Measurements from ENCODE around the gene HS3ST5. TPM values are rescaled to one million over a fixed set of nuclear protein-coding genes. Genes with fewer than 3 reads are reported as not detected.

HS3ST5 gene
- total RNA-seq, 2 donors from 2014 or later = 0.31 to 2.0 TPM

DNA sequence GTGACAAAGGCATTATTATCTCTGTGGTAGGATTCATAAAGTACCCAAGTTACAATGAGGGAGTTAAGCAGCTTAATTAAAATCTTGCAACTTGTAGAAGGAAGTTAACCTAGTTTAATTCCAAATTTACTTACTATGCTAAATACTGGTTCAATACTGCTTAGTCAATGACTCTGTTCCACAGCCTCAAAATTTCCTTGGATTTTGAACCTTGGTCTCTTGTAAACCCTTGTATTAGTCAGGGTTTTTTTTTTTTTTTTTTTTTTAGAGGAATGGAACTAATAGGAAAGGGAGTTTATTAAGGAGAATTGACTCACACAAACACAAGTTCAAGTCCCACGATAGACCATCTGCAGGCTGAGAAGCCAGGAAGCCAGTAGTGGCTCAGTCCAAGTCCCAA, 163.4 kb downstream of the HS3ST5 start:
- peaks cover 11% of the 10 kb centered on the region for H3K4me1 Mint-ChIP-seq
- H3K27me3 Mint-ChIP-seq (ENCODE audit: insufficient read depth) = no peaks in the 10 kb centered on the region
- no peak overlapping the region for H3K27ac ChIP-seq (ENCODE audit: low read depth, low read length)
- H3K4me3 ChIP-seq (ENCODE audit: low read length) = no peak overlapping the region
- no peak for DNase-seq
- no peaks in the 10 kb centered on the region for H3K36me3 ChIP-seq (ENCODE audit: control insufficient read depth, insufficient read depth, low read length)
- H3K4me1 ChIP-seq (ENCODE audit: control insufficient read depth, insufficient read depth, low read length) = no peaks in the 10 kb centered on the region
- TF ChIP-seq, protein P1, sequence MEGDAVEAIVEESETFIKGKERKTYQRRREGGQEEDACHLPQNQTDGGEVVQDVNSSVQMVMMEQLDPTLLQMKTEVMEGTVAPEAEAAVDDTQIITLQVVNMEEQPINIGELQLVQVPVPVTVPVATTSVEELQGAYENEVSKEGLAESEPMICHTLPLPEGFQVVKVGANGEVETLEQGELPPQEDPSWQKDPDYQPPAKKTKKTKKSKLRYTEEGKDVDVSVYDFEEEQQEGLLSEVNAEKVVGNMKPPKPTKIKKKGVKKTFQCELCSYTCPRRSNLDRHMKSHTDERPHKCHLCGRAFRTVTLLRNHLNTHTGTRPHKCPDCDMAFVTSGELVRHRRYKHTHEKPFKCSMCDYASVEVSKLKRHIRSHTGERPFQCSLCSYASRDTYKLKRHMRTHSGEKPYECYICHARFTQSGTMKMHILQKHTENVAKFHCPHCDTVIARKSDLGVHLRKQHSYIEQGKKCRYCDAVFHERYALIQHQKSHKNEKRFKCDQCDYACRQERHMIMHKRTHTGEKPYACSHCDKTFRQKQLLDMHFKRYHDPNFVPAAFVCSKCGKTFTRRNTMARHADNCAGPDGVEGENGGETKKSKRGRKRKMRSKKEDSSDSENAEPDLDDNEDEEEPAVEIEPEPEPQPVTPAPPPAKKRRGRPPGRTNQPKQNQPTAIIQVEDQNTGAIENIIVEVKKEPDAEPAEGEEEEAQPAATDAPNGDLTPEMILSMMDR (conservative IDR thresholded peaks at IDR 0.05) = no peak
- no peak overlapping the region for H3K4me3 Mint-ChIP-seq
- H3K36me3 Mint-ChIP-seq (ENCODE audit: low read depth) = no peaks in the 10 kb centered on the region
- H3K9me3 Mint-ChIP-seq = no peaks in the 10 kb centered on the region
- WGBS, 2 experiments (ENCODE audit: insufficient coverage in 1 of 2, insufficient read length in 1 of 2) = 92% methylated on average over 1 of the region's 1 CpG; no CpG with 5 or more reads in 1 of the 2 experiments
- H3K27ac Mint-ChIP-seq = no peak overlapping the region
- no peak overlapping the region for H3K9ac ChIP-seq (ENCODE audit: extremely low read depth, low read length, poor library complexity, severe bottlenecking)
- H3K27me3 ChIP-seq (ENCODE audit: control insufficient read depth, insufficient read depth, low read length, poor library complexity, severe bottlenecking) = no peaks in the 10 kb centered on the region
- no peaks in the 10 kb centered on the region for H3K9me3 ChIP-seq (ENCODE audit: control insufficient read depth, low read length)

DNA sequence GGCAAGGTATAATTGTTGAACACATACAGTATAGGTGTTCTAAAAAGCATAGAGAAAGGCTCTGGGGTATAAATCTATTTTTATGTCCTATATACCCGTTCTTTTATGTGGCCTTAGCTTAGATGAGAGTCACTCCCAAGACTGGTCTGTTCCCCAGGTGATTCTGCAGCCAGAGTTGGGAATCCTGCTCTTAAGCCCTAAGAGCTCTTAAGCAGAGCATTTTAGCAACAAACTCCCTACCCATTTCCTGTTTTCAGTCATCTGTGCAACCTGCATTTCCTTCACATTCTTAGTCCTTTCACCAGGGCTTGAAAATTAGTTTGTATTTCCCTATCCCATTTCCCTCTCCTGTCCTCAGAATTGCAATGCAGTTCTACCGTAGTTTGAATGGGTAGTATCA, 166.1 kb downstream of the HS3ST5 start:
- Mint-ChIP-seq H3K4me1 (peaks cover 13% of the 10 kb centered on the region), H3K4me3 (no peak overlapping the region), H3K27me3 (ENCODE audit: insufficient read depth) (no peaks in the 10 kb centered on the region), H3K9me3 (no peaks in the 10 kb centered on the region), H3K36me3 (ENCODE audit: low read depth) (no peaks in the 10 kb centered on the region), H3K27ac (peak overlapping the region; percentile 78)
- no peak overlapping the region for H3K27ac ChIP-seq (ENCODE audit: low read depth, low read length)
- no peak overlapping the region for H3K9ac ChIP-seq (ENCODE audit: extremely low read depth, low read length, poor library complexity, severe bottlenecking)
- no peaks in the 10 kb centered on the region for H3K36me3 ChIP-seq (ENCODE audit: control insufficient read depth, insufficient read depth, low read length)
- no peaks in the 10 kb centered on the region for H3K27me3 ChIP-seq (ENCODE audit: control insufficient read depth, insufficient read depth, low read length, poor library complexity, severe bottlenecking)
- H3K4me3 ChIP-seq (ENCODE audit: low read length) = no peak overlapping the region
- DNase-seq = no peak
- H3K4me1 ChIP-seq (ENCODE audit: control insufficient read depth, insufficient read depth, low read length) = no peaks in the 10 kb centered on the region
- WGBS, 2 experiments (ENCODE audit: insufficient coverage in 1 of 2, insufficient read length in 1 of 2) = 81 to 100% methylated on average over 1 to 2 of the region's 2 CpGs
- TF ChIP-seq, protein P1 (conservative IDR thresholded peaks at IDR 0.05) = no peak
- no peaks in the 10 kb centered on the region for H3K9me3 ChIP-seq (ENCODE audit: control insufficient read depth, low read length)

DNA sequence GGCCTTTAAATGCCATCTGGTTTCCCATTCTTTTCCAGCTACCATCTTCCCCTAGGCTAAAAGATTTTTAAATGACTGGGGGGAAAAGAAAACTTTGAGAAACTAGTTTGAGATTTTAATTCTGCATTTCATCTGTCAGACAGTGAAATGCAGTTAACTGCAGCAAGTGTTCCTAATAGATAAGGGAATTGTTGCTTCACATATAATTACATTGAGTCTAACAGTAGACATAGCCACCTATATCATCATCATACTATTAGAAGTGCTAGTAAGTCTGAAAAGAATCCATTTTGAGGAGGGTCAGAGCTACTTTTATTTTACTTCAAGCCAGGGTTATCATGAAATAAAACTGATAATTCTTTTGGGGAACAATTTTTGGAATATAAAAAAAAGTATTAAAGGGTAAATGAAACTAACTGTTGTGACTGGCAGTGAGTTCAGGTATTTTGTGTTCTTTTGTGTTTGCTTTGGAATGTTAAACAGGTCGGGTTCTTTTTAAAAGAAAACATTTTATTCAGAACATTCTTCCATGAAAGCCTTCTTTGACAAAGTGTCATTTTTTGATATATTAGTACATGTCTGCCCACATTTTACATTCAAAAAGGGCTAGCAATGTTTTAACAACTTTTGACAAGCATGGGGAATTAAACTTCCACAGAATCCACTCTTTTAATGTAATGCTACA, 170.1 kb downstream of the HS3ST5 start:
- H3K4me3 ChIP-seq (ENCODE audit: low read length) = no peak overlapping the region
- H3K27ac Mint-ChIP-seq = no peak overlapping the region
- no peak overlapping the region for H3K4me3 Mint-ChIP-seq

More for the DNA sequence above, 170.1 kb downstream of the HS3ST5 start:
- no peaks in the 10 kb centered on the region for H3K9me3 Mint-ChIP-seq
- Histone ChIP-seq H3K9ac (ENCODE audit: extremely low read depth, low read length, poor library complexity, severe bottlenecking) (no peak overlapping the region), H3K4me1 (ENCODE audit: control insufficient read depth, insufficient read depth, low read length) (peaks cover 2% of the 10 kb centered on the region), H3K9me3 (ENCODE audit: control insufficient read depth, low read length) (no peaks in the 10 kb centered on the region), H3K27ac (ENCODE audit: low read depth, low read length) (peak overlapping the region; percentile 29), H3K36me3 (ENCODE audit: control insufficient read depth, insufficient read depth, low read length) (no peaks in the 10 kb centered on the region), H3K27me3 (ENCODE audit: control insufficient read depth, insufficient read depth, low read length, poor library complexity, severe bottlenecking) (no peaks in the 10 kb centered on the region)
- H3K36me3 Mint-ChIP-seq (ENCODE audit: low read depth) = no peaks in the 10 kb centered on the region
- H3K27me3 Mint-ChIP-seq (ENCODE audit: insufficient read depth) = no peaks in the 10 kb centered on the region
- TF ChIP-seq, protein P1 (conservative IDR thresholded peaks at IDR 0.05) = no peak
- H3K4me1 Mint-ChIP-seq = peaks cover 30% of the 10 kb centered on the region
- no peak for DNase-seq
- 100% methylated on average over 1 of the region's 1 CpG; no CpG with 5 or more reads in 1 of the 2 experiments for WGBS, 2 experiments (ENCODE audit: insufficient coverage in 1 of 2, insufficient read length in 1 of 2)

All from endodermal cell (in vitro differentiated cells).